ENCODE measurements around the gene CHAC1.

CHAC1 gene

DNA sequence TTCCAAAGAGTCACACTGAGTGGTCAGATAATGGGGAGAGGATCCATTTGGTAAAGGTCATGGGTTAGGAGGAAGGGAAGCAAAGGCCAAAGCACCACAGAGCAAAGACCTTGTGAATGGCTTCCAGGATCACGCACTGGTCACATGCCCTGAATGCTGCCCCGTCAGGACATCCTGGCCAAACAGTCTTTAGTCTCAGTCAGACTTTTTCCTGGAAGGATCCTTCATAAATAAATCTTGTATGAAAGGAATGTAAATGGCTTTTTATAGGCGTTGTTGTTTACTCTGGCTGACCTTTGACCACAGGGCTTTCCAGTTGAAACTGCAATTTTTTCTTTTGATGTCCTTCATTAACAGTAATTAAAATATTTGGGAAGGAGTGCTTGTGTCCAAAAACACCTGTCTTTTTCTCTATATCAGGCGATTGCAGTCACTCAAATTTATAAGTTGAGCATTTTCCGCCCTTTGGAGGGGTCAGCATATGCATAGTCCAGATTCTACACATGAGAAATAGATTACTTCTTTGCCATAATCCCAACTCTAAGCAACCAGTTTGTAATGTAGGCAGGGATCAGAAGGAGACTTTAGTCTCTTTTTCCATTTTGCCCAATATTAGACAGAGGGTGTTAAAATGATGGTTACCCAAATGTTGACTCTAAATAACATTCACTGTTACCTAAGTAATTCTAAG is 48.4 kb downstream of the CHAC1 start:
- Histone ChIP-seq H3K4me3 (ENCODE audit: low read length) (no peak overlapping the region), H3K9me3 (ENCODE audit: control insufficient read depth, insufficient read depth, low read length) (no peaks in the 10 kb centered on the region), H3K27me3 (ENCODE audit: control insufficient read depth, insufficient read depth, low read length) (no peaks in the 10 kb centered on the region), H3K36me3 (ENCODE audit: control insufficient read depth, insufficient read depth, low read length) (peaks cover 6% of the 10 kb centered on the region; the same call in 1 of the 2 replicates), H3K4me1 (ENCODE audit: control insufficient read depth, insufficient read depth, low read length) (no peaks in the 10 kb centered on the region), H3K27ac (ENCODE audit: low read length) (no peak overlapping the region)
- no CpG with 5 or more reads among the region's 5 CpGs for WGBS (ENCODE audit: insufficient coverage, insufficient read length)
- no peak for DNase-seq (ENCODE audit: low read depth, low spot score)

DNA sequence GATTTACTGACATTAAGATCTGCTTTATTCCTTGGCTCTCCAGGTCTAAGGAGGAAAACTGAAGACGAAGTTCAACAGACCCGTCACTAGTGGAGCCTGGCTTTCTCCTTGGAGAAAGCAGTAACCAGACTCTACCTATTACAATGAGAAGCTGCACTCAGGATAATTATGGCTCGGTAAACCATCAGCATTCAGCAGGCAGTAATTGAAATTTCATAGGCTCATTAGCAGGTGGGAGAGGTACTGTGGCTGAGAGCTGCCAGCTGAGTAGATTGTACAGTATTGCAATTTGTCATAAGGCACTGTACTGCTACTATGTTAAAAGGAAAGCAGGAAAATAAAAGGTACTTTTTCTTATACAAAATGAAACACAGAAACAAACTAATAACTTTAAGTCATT is 51.2 kb downstream of the CHAC1 start:
- Histone ChIP-seq H3K27me3 (ENCODE audit: control insufficient read depth, insufficient read depth, low read length) (no peaks in the 10 kb centered on the region), H3K4me3 (ENCODE audit: low read length) (no peak overlapping the region), H3K9me3 (ENCODE audit: control insufficient read depth, insufficient read depth, low read length) (no peaks in the 10 kb centered on the region), H3K36me3 (ENCODE audit: control insufficient read depth, insufficient read depth, low read length) (peaks cover 5% of the 10 kb centered on the region; the same call in 1 of the 2 replicates), H3K4me1 (ENCODE audit: control insufficient read depth, insufficient read depth, low read length) (no peaks in the 10 kb centered on the region), H3K27ac (ENCODE audit: low read length) (no peak overlapping the region)
- WGBS (ENCODE audit: insufficient coverage, insufficient read length), result no CpG with 5 or more reads among the region's 3 CpGs
- DNase-seq (ENCODE audit: low read depth, low spot score), result no peak
